HepG2 (cell line): ENCODE measurements around the gene TAF1D. TPM values are rescaled to one million over a fixed set of nuclear protein-coding genes. Genes with fewer than 3 reads are reported as not detected.

Source experiments
- ATAC-seq: fragments of 200-7000 bp; cut with Tn5 transposase; 3 replicates; pipeline ENCODE4 v1.9.1; 2020; ENCODE audit warnings: mild to moderate bottlenecking, moderate library complexity
- BruUV-seq: library from RNA; stranded (reverse); fragments of 400-500 nt; replicated peaks from 2 replicates; lab custom pipeline; 2021; lab: Mats Ljungman, UMichigan
- CTCF ChIA-PET: fragments of 300-600 bp; formaldehyde crosslinking; extraction: SDS; loops from one replicate; lab custom pipeline; 2021; ENCODE audit warnings: low total read pairs, inconsistent platforms, low intra/inter-chr PET ratio; lab: Yijun Ruan, JAX
- POLR2A ChIA-PET: fragments of 350-600 bp; sonication (Branson Sonifier 250); formaldehyde crosslinking; loops from one replicate; lab custom pipeline; 2020; ENCODE audit warnings: antibody characterized with exemption, inconsistent platforms; lab: Yijun Ruan, JAX
- DNase-seq: peaks from one replicate; pipeline ENCODE4 v3.0.0-alpha.2; 2015; ENCODE audit warnings: low spot score
- FAIRE-seq: peaks from 3 replicates; lab custom pipeline; 2011; peaks lifted over from hg19 to GRCh38; lab: Jason Lieb, UNC
- H2AFZ ChIP-seq: one replicate; pipeline ENCODE4 v1.6.1; 2011; ENCODE audit warnings: low read length, inconsistent platforms
- H3K27ac ChIP-seq: fragments of 300-600 bp; 3 replicates; pipeline ENCODE4 v1.8.0; 2011; ENCODE audit warnings: mixed run types, mild to moderate bottlenecking, mixed read lengths, low read length, inconsistent platforms; ENCODE audit not compliant: insufficient read depth; ENCODE audit errors: extremely low read length
- H3K27me3 ChIP-seq, 2 experiments: fragments of 200-600 bp in 1 of 2; 2 replicates in 1 of 2; 3 replicates in 1 of 2; pipeline versions ENCODE4 v1.6.0 to v1.8.0; 2011; ENCODE audit warnings: low read length in 2 of 2, mild to moderate bottlenecking in 2 of 2, moderate library complexity in 2 of 2, inconsistent platforms in 1 of 2; ENCODE audit not compliant: insufficient read depth in 2 of 2, control insufficient read depth in 1 of 2
- H3K36me3 ChIP-seq, 2 experiments: fragments of 200-600 bp in 1 of 2; replicated peaks in 1 of 2; 2 replicates in 1 of 2; 3 replicates in 1 of 2; pipeline versions ENCODE4 v1.5.1 to v1.8.0; 2011; ENCODE audit warnings: low read length in 2 of 2, inconsistent platforms in 1 of 2; ENCODE audit not compliant: insufficient read depth in 2 of 2, control insufficient read depth in 1 of 2
- H3K4me1 ChIP-seq: 2 replicates; pipeline ENCODE4 v1.5.1; 2012; ENCODE audit warnings: low read length, inconsistent platforms; ENCODE audit not compliant: insufficient read depth
- H3K4me2 ChIP-seq: 2 replicates; pipeline ENCODE4 v1.6.0; 2011; ENCODE audit warnings: low read depth, low read length, inconsistent platforms
- H3K4me3 ChIP-seq, 3 experiments: fragments of 200-600 bp in 1 of 3; sonication (generic), shearing (Covaris generic) in 1 of 3; replicated peaks in 1 of 3; 2 replicates each; pipeline ENCODE4 v1.5.1; 2011 to 2016; ENCODE audit warnings: low read length in 3 of 3, inconsistent platforms in 2 of 3, low read depth in 2 of 3, mild to moderate bottlenecking in 2 of 3, control low read depth in 1 of 3, mixed read lengths in 1 of 3; ENCODE audit not compliant: insufficient read depth in 1 of 3
- H3K79me2 ChIP-seq: one replicate; pipeline ENCODE4 v1.6.1; 2011; ENCODE audit warnings: low read length, inconsistent platforms; ENCODE audit not compliant: insufficient read depth
- H3K9ac ChIP-seq: 2 replicates; pipeline ENCODE4 v1.6.0; 2011; ENCODE audit warnings: mild to moderate bottlenecking, low read depth, low read length, inconsistent platforms; ENCODE audit not compliant: insufficient read depth
- H3K9me3 ChIP-seq: 2 replicates; pipeline ENCODE4 v1.5.1; 2012; ENCODE audit warnings: mild to moderate bottlenecking, low read length
- H4K20me1 ChIP-seq: 2 replicates; pipeline ENCODE4 v1.6.0; 2011; ENCODE audit warnings: inconsistent platforms, mild to moderate bottlenecking, low read length, moderate library complexity; ENCODE audit not compliant: insufficient read depth
- BRD4 ChIP-seq: sonication (generic); formaldehyde crosslinking; IDR thresholded peaks from 2 replicates; pipeline ENCODE4 v1.4.0; 2020; ENCODE audit warnings: missing genetic modification reagents
- FUBP1 ChIP-seq: sonication (generic); formaldehyde crosslinking; IDR thresholded peaks from 2 replicates; pipeline ENCODE4 v1.5.1; 2020; ENCODE audit warnings: missing genetic modification reagents, mild to moderate bottlenecking, borderline replicate concordance
- MXI1 ChIP-seq: IDR thresholded peaks from 3 replicates; pipeline ENCODE4 v1.6.1; 2012; ENCODE audit warnings: low read depth, low read length, inconsistent platforms, borderline replicate concordance
- NR2C2 ChIP-seq: sonication (generic); formaldehyde crosslinking; IDR thresholded peaks from 2 replicates; pipeline ENCODE4 v1.4.0; 2020; ENCODE audit warnings: missing genetic modification reagents, mild to moderate bottlenecking, moderate library complexity, borderline replicate concordance
- POLR2AphosphoS5 ChIP-seq: IDR thresholded peaks from 2 replicates; pipeline ENCODE4 v1.6.1; 2012; ENCODE audit warnings: low read depth, low read length
- RXRA ChIP-seq: sonication (generic); formaldehyde crosslinking; IDR thresholded peaks from 2 replicates; pipeline ENCODE4 v1.5.1; 2020; ENCODE audit warnings: missing genetic modification reagents
- ZNF704 ChIP-seq: sonication (generic); formaldehyde crosslinking; IDR thresholded peaks from 2 replicates; pipeline ENCODE4 v1.8.1; 2023; ENCODE audit warnings: mild to moderate bottlenecking, inconsistent platforms, moderate library complexity, missing genetic modification reagents, borderline replicate concordance
- WGBS: methylation state at CpG from one replicate; pipeline ENCODE4 v1.1.6; 2017; ENCODE audit warnings: low lambda C conversion rate; 5-methylcytosine and 5-hydroxymethylcytosine counted together
- in situ Hi-C: cut with HindIII; loops from 2 replicates; pipeline ENCODE4 v1.10.0; 2017; ENCODE audit warnings: low pct_unique_long_range_greater_than_20kb; ENCODE audit not compliant: extremely low pct_ligation_motif_present
- intact Hi-C: fragments of 100-400 bp; cut with micrococcal nuclease; formaldehyde crosslinking; loops from one replicate; pipeline ENCODE4 v1.10.0; 2022; ENCODE audit not compliant: unreplicated experiment
- polyA plus RNA-seq, 8 experiments: library from polyadenylated mRNA; depleted of rRNA in 3 of 8; stranded (reverse) in 7 of 8; unstranded in 1 of 8; fragments of >200 nt; fragmentation: Illumina TruSeq in 4 of 8; extraction: Trizol in 4 of 8; gene quantifications; 2 replicates each; pipeline versions ENCODE4 v1.2.1 to v1.2.3, GENCODE V29; 2011 to 2016; ENCODE audit warnings: low read depth in 4 of 8, missing spikeins in 1 of 8, mixed read lengths in 1 of 8; ENCODE audit not compliant: insufficient read depth in 1 of 8
- total RNA-seq, 5 experiments: library from RNA; depleted of rRNA; stranded (reverse); fragments of >200 nt; fragmentation: Illumina TruSeq; extraction: Trizol; gene quantifications; 2 replicates each; pipeline ENCODE4 v1.2.3, GENCODE V29; 2016; ENCODE audit warnings: low read depth in 1 of 5

TAF1D gene
- total and polyA plus RNA-seq, 2 of the 13 experiments (the other 11 are each of a cell fraction or from before 2014, with no cell fraction given) = 132 to 207 TPM

GRCh38 chr11:93772123-93772522 is 30.8 kb upstream of the TAF1D start:
- Histone ChIP-seq H3K9me3 (peaks cover 3% of the 10 kb centered on the region), H4K20me1 (no peaks in the 10 kb centered on the region), H3K79me2 (no peaks in the 10 kb centered on the region), H2AFZ (no peak overlapping the region), H3K4me1 (peaks cover 30% of the 10 kb centered on the region), H3K9ac (no peak overlapping the region), H3K36me3 (no peaks in the 10 kb centered on the region), H3K4me2 (no peak overlapping the region), H3K27ac (no peak overlapping the region), H3K27me3 (no peaks in the 10 kb centered on the region), H3K4me3 (no peak overlapping the region)
- CTCF ChIA-PET = no interaction called here
- TF ChIP-seq FUBP1 (CRISPR knock-in tag) (no peak), MXI1 (no peak), ZNF704 (CRISPR knock-in tag) (no peak), BRD4 (CRISPR knock-in tag) (no peak), NR2C2 (no peak), RXRA (CRISPR knock-in tag) (no peak), POLR2AphosphoS5 (no peak)
- WGBS = 100% methylated on average over 2 of the region's 4 CpGs
- in situ Hi-C loops (no loop called here), intact Hi-C loops (no loop called here)
- no peak for DNase-seq
- no peak for ATAC-seq
- POLR2A ChIA-PET = interaction anchor here (3.2 to 5.0 kb wide), 2 partner anchors 12 to 31 kb away, joined by 15 to 22 read pairs; partner anchors contain the start of genes C11orf54, MED17 and TAF1D
- no TSS peak for BruUV-seq
- FAIRE-seq = no peak
